Measurements from ENCODE around the gene PCDHA7. TPM values are rescaled to one million over a fixed set of nuclear protein-coding genes. Genes with fewer than 3 reads are reported as not detected.

PCDHA7 gene
- total RNA-seq, 1 donor from 2014 or later, result 0.64 TPM

Other genes starting within 250 kb of the PCDHA7 start
- gene CD14, start 201.1 kb upstream of the PCDHA7 start, total RNA-seq, result 0.23 TPM in 1 of 2 replicates, not detected in the other
- 31.9 and 49.7 TPM in 2 replicates for gene TMCO6, start 194.8 kb upstream of the PCDHA7 start, total RNA-seq
- gene NDUFA2, start 186.6 kb upstream of the PCDHA7 start, total RNA-seq, result 44.9 and 58.9 TPM in 2 replicates
- 76.4 and 90.9 TPM in 2 replicates for gene IK, start 186.4 kb upstream of the PCDHA7 start, total RNA-seq
- 20.5 and 21.3 TPM in 2 replicates for gene WDR55, start 169.4 kb upstream of the PCDHA7 start, total RNA-seq
- gene DND1, start 160.7 kb upstream of the PCDHA7 start, total RNA-seq, result 0.29 and 1.1 TPM in 2 replicates
- gene HARS1, start 142.9 kb upstream of the PCDHA7 start, total RNA-seq, result 76.7 and 101 TPM in 2 replicates
- 28.4 and 32.1 TPM in 2 replicates for gene HARS2, start 142.8 kb upstream of the PCDHA7 start, total RNA-seq
- gene ZMAT2, start 133.8 kb upstream of the PCDHA7 start, total RNA-seq, result 21.1 and 24.3 TPM in 2 replicates
- 0.06 TPM in 1 of 2 replicates, not detected in the other for gene PCDHA1, start 48.1 kb upstream of the PCDHA7 start, total RNA-seq
- 0.15 TPM in 1 of 2 replicates, not detected in the other for gene PCDHA2, start 39.4 kb upstream of the PCDHA7 start, total RNA-seq
- 0.05 and 0.35 TPM in 2 replicates for gene PCDHA3, start 33.2 kb upstream of the PCDHA7 start, total RNA-seq
- 0.29 TPM in 1 of 2 replicates, not detected in the other for gene PCDHA4, start 27.2 kb upstream of the PCDHA7 start, total RNA-seq
- gene PCDHA5, start 12.7 kb upstream of the PCDHA7 start, total RNA-seq, result 0.18 TPM in 1 of 2 replicates, not detected in the other
- gene PCDHA6, start 6.3 kb upstream of the PCDHA7 start, total RNA-seq, result 0.23 and 0.58 TPM in 2 replicates
- 0.18 TPM in 1 of 2 replicates, not detected in the other for gene PCDHA8, start 6.9 kb downstream of the PCDHA7 start, total RNA-seq
- gene PCDHA9, start 14.1 kb downstream of the PCDHA7 start, total RNA-seq, result 0.06 and 0.19 TPM in 2 replicates
- under 0.01 and 0.47 TPM in 2 replicates for gene PCDHA10, start 21.6 kb downstream of the PCDHA7 start, total RNA-seq
- 0.23 TPM in 1 of 2 replicates, not detected in the other for gene PCDHA11, start 34.7 kb downstream of the PCDHA7 start, total RNA-seq
- gene PCDHA12, start 41.0 kb downstream of the PCDHA7 start, total RNA-seq, result not detected in 2 replicates
- 0.10 and 0.12 TPM in 2 replicates for gene PCDHA13, start 47.9 kb downstream of the PCDHA7 start, total RNA-seq
- 0.06 TPM in 1 of 2 replicates, not detected in the other for gene PCDHAC1, start 92.0 kb downstream of the PCDHA7 start, total RNA-seq
- not detected in 2 replicates for gene PCDHAC2, start 132.2 kb downstream of the PCDHA7 start, total RNA-seq
- gene PCDHB1, start 217.1 kb downstream of the PCDHA7 start, total RNA-seq, result not detected in 2 replicates